PC-9 (cell line): ENCODE data around the gene SPAST. TPM values are rescaled to one million over a fixed set of nuclear protein-coding genes. Genes with fewer than 3 reads are reported as not detected.

Source experiments
- BruUV-seq: library from RNA; stranded (reverse); fragments of 400-500 nt; replicated peaks from 2 replicates; lab custom pipeline; 2021; lab: Mats Ljungman, UMichigan
- CTCF ChIA-PET: fragments of 300-600 bp; sonication (Branson Sonifier 250); formaldehyde crosslinking; loops from one replicate; lab custom pipeline; 2022; ENCODE audit warnings: antibody characterized with exemption; lab: Charles Lee
- POLR2A ChIA-PET: fragments of 300-600 bp; sonication (Branson Sonifier 250); formaldehyde crosslinking; loops from one replicate; lab custom pipeline; 2022; ENCODE audit warnings: antibody characterized with exemption; ENCODE audit not compliant: unreplicated experiment; lab: Charles Lee
- DNase-seq, 2 experiments: peaks; one replicate each; pipeline versions ENCODE4 v3.0.0 to v3.0.0-alpha.2; 2015 to 2022; ENCODE audit warnings: mixed read lengths in 1 of 2
- H2AFZ ChIP-seq: fragments of 200-600 bp; sonication (generic); 2 replicates; pipeline ENCODE4 v1.8.1; 2017; ENCODE audit warnings: antibody characterized with exemption
- H3F3A ChIP-seq: fragments of 200-600 bp; sonication (generic); 2 replicates; pipeline ENCODE4 v1.8.1; 2017; ENCODE audit warnings: antibody characterized with exemption, mild to moderate bottlenecking, low read depth; ENCODE audit not compliant: insufficient read depth
- H3K27ac ChIP-seq: fragments of 200-600 bp; sonication (generic); 2 replicates; pipeline ENCODE4 v1.6.1; 2016; ENCODE audit warnings: mixed run types
- H3K27me3 ChIP-seq: fragments of 200-600 bp; sonication (generic); 2 replicates; pipeline ENCODE4 v1.6.1; 2016; ENCODE audit warnings: low read depth, mixed run types; ENCODE audit not compliant: insufficient read depth
- H3K36me3 ChIP-seq: fragments of 200-600 bp; sonication (generic); 2 replicates; pipeline ENCODE4 v1.6.1; 2016; ENCODE audit warnings: low read depth, mixed run types
- H3K4me1 ChIP-seq: fragments of 200-600 bp; sonication (generic); replicated peaks from 2 replicates; pipeline ENCODE4 v1.6.1; 2016; ENCODE audit warnings: mixed run types; ENCODE audit not compliant: insufficient read depth
- H3K4me2 ChIP-seq: fragments of 200-600 bp; sonication (generic); 2 replicates; pipeline ENCODE4 v1.6.1; 2017; ENCODE audit warnings: mixed run types
- H3K4me3 ChIP-seq: fragments of 200-600 bp; sonication (generic); 2 replicates; pipeline ENCODE4 v1.6.1; 2016; ENCODE audit warnings: mixed run types
- H3K79me2 ChIP-seq: fragments of 200-600 bp; sonication (generic); 2 replicates; pipeline ENCODE4 v1.6.1; 2017; ENCODE audit warnings: low read depth, mixed run types
- H3K9me2 ChIP-seq: fragments of 200-600 bp; sonication (generic); 2 replicates; pipeline ENCODE4 v1.8.1; 2017; ENCODE audit warnings: mild to moderate bottlenecking; ENCODE audit not compliant: insufficient read depth
- H3K9me3 ChIP-seq: fragments of 200-600 bp; sonication (generic); 2 replicates; pipeline ENCODE4 v1.8.1; 2016; ENCODE audit warnings: low read depth; ENCODE audit not compliant: insufficient read depth
- H4K20me1 ChIP-seq: fragments of 200-600 bp; sonication (generic); 2 replicates; pipeline ENCODE4 v1.8.1; 2017; ENCODE audit not compliant: insufficient read depth
- CTCF ChIP-seq: fragments of 200-600 bp; sonication (generic); conservative IDR thresholded peaks from 2 replicates; pipeline ENCODE4 v1.6.1; 2017; ENCODE audit warnings: mixed run types, antibody characterized with exemption, mild to moderate bottlenecking, moderate library complexity
- EZH2 ChIP-seq: fragments of 200-600 bp; sonication (generic); IDR thresholded peaks from 2 replicates; pipeline ENCODE4 v1.8.0; 2017; ENCODE audit warnings: antibody characterized with exemption, low read depth
- intact Hi-C: fragments of 100-400 bp; cut with micrococcal nuclease; formaldehyde crosslinking; loops from one replicate; pipeline ENCODE4 v1.10.0; 2022; ENCODE audit not compliant: unreplicated experiment
- total RNA-seq: library from RNA; stranded (reverse); gene quantifications from 2 replicates; pipeline ENCODE4 v1.2.3, GENCODE V29; 2021

The SPAST gene
- total RNA-seq, 1 experiment from 2014 or later: 19.2 TPM

- no peak overlapping the region for H3K4me2 ChIP-seq
- no peaks in the 10 kb centered on the region for H3K36me3 ChIP-seq
- no peaks in the 10 kb centered on the region for H3F3A ChIP-seq
- no peaks in the 10 kb centered on the region for H3K79me2 ChIP-seq
- no peak overlapping the region for H3K27ac ChIP-seq
- no peaks in the 10 kb centered on the region for H3K27me3 ChIP-seq
- H3K9me3 ChIP-seq: no peaks in the 10 kb centered on the region
- H3K4me1 ChIP-seq: no peaks in the 10 kb centered on the region
- DNase-seq: no peak
- no peaks in the 10 kb centered on the region for H4K20me1 ChIP-seq
- BruUV-seq: no TSS peak
- no peak for TF ChIP-seq EZH2
- no peak for TF ChIP-seq CTCF
- no peaks in the 10 kb centered on the region for H3K9me2 ChIP-seq
- ChIA-PET POLR2A (no interaction called here), CTCF (no interaction called here)
- intact Hi-C loops: no loop called here
- H3K4me3 ChIP-seq: no peak overlapping the region
- H2AFZ ChIP-seq: no peak overlapping the region
Measured at GRCh38 chr2:32108111-32108510, 44.8 kb downstream of the SPAST start.

- POLR2A ChIA-PET: interaction anchor here (0.5 kb wide), 1 partner anchor 203 kb away, joined by 3 read pairs; no protein-coding TSS in a partner anchor
- no peak overlapping the region for H2AFZ ChIP-seq
- H4K20me1 ChIP-seq: no peaks in the 10 kb centered on the region
- no peaks in the 10 kb centered on the region for H3K27me3 ChIP-seq
- H3K79me2 ChIP-seq: no peaks in the 10 kb centered on the region
- H3K27ac ChIP-seq: no peak overlapping the region
- H3F3A ChIP-seq: peaks cover 4% of the 10 kb centered on the region; the same call in 1 of the 2 replicates
- CTCF ChIA-PET: no interaction called here
- no peaks in the 10 kb centered on the region for H3K9me2 ChIP-seq
- peaks cover 6% of the 10 kb centered on the region; the same call in 1 of the 2 replicates for H3K36me3 ChIP-seq
- no peaks in the 10 kb centered on the region for H3K4me1 ChIP-seq
- H3K9me3 ChIP-seq: no peaks in the 10 kb centered on the region
- BruUV-seq: no TSS peak
- TF ChIP-seq CTCF (no peak), EZH2 (no peak)
- H3K4me3 ChIP-seq: no peak overlapping the region
- H3K4me2 ChIP-seq: no peak overlapping the region
- DNase-seq: no peak
- intact Hi-C loops: no loop called here
Measured at GRCh38 chr2:32118055-32118454, 54.7 kb downstream of the SPAST start.

GRCh38 chr2:32119161-32119560, 55.8 kb downstream of the SPAST start:
- Histone ChIP-seq H3K36me3 (peaks cover 6% of the 10 kb centered on the region; the same call in 1 of the 2 replicates), H3K9me3 (no peaks in the 10 kb centered on the region), H3K4me2 (no peak overlapping the region), H3K27ac (no peak overlapping the region), H4K20me1 (no peaks in the 10 kb centered on the region), H3K79me2 (no peaks in the 10 kb centered on the region), H3K27me3 (no peaks in the 10 kb centered on the region), H3K4me1 (no peaks in the 10 kb centered on the region), H3F3A (peaks cover 4% of the 10 kb centered on the region; the same call in 1 of the 2 replicates), H3K4me3 (no peak overlapping the region), H2AFZ (no peak overlapping the region), H3K9me2 (no peaks in the 10 kb centered on the region)
- TF ChIP-seq EZH2 (no peak), CTCF (no peak)
- POLR2A ChIA-PET: interaction anchor here (0.6 kb wide), 1 partner anchor 150 kb away, joined by 7 read pairs; no protein-coding TSS in a partner anchor
- intact Hi-C loops: no loop called here
- peak in 1 of 2 experiments; percentile 63 for DNase-seq
- BruUV-seq: no TSS peak
- CTCF ChIA-PET: interaction anchor here (0.6 to 1.3 kb wide), 3 partner anchors 53 to 237 kb away, joined by 3 to 5 read pairs (median 3); partner anchors contain the start of gene SPAST
